Mucosa of stomach (tissue), 1 donor: Measurements from ENCODE around the gene CNTFR.

Experiments
- H3K27me3 ChIP-seq: one replicate; pipeline ENCODE4 v1.7.0; 2013; ENCODE audit warnings: mild to moderate bottlenecking, low read length; ENCODE audit not compliant: control insufficient read depth, insufficient read depth
- H3K36me3 ChIP-seq: one replicate; pipeline ENCODE4 v1.7.0; 2013; ENCODE audit warnings: low read length; ENCODE audit not compliant: control insufficient read depth, insufficient read depth
- H3K4me1 ChIP-seq: one replicate; pipeline ENCODE4 v1.7.0; 2013; ENCODE audit warnings: mild to moderate bottlenecking, low read length; ENCODE audit not compliant: control insufficient read depth, insufficient read depth
- H3K4me3 ChIP-seq: one replicate; pipeline ENCODE4 v1.7.0; 2013; ENCODE audit warnings: low read length
- H3K9ac ChIP-seq: one replicate; pipeline ENCODE4 v1.7.0; 2013; ENCODE audit warnings: mild to moderate bottlenecking, low read length, moderate library complexity
- H3K9me3 ChIP-seq: one replicate; pipeline ENCODE4 v1.7.0; 2013; ENCODE audit warnings: mild to moderate bottlenecking, low read length, moderate library complexity; ENCODE audit not compliant: control insufficient read depth
- donor health status: Pancreatic carcinoma.

CNTFR gene

GRCh38 chr9:34560599-34561214 is 28.8 kb downstream of the CNTFR start:
- Histone ChIP-seq H3K4me3 (no peak overlapping the region), H3K27me3 (peaks cover 28% of the 10 kb centered on the region), H3K9ac (no peak overlapping the region), H3K4me1 (peaks cover 21% of the 10 kb centered on the region), H3K9me3 (no peaks in the 10 kb centered on the region), H3K36me3 (no peaks in the 10 kb centered on the region)

GRCh38 chr9:34559624-34560455 is 29.7 kb downstream of the CNTFR start:
- Histone ChIP-seq H3K27me3 (peaks cover 23% of the 10 kb centered on the region), H3K4me1 (peaks cover 21% of the 10 kb centered on the region), H3K9ac (no peak overlapping the region), H3K9me3 (no peaks in the 10 kb centered on the region), H3K4me3 (no peak overlapping the region), H3K36me3 (no peaks in the 10 kb centered on the region)

DNA sequence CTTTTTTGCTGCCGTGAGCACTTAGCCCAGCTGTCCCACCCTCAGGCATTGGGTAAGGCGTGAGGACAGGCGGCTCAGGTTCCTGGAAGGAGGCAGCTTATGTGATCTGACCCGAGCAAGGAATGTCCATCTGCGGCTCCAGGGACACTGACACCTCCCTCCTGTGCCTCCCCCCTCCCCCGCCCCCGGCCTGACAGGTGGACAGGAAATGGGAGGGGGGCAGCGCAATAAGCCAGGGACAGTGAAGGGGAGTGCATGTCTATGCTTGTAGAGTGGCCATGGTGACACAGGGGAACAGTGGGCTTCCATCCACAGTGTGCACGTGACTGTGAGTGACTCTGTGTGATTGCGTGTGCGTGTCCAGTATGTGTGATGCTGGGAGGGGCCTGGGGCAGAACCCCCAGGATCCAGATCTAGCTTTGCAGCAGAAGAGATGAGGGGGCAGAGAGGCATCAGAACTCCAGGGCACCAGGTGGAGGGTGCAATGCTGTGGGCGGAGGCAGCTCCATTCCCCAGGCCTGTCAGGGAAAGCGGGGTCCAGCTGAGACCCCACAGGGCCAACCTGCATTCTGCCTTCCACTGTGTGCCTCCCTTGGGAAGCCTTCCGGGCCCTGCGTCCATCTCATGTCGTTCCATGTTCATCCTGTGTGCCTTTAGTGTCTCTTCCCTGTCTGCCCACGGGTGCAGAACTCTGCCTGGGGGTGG is 30.5 kb downstream of the CNTFR start:
- Histone ChIP-seq H3K27me3 (peaks cover 23% of the 10 kb centered on the region), H3K4me3 (no peak overlapping the region)

GRCh38 chr9:34558364-34558763 is 31.2 kb downstream of the CNTFR start:
- Histone ChIP-seq H3K9ac (no peak overlapping the region), H3K4me1 (peaks cover 21% of the 10 kb centered on the region)

More for the DNA sequence above, 30.5 kb downstream of the CNTFR start:
- Histone ChIP-seq H3K4me1 (peaks cover 21% of the 10 kb centered on the region), H3K9me3 (no peaks in the 10 kb centered on the region), H3K9ac (no peak overlapping the region), H3K36me3 (no peaks in the 10 kb centered on the region)

DNA sequence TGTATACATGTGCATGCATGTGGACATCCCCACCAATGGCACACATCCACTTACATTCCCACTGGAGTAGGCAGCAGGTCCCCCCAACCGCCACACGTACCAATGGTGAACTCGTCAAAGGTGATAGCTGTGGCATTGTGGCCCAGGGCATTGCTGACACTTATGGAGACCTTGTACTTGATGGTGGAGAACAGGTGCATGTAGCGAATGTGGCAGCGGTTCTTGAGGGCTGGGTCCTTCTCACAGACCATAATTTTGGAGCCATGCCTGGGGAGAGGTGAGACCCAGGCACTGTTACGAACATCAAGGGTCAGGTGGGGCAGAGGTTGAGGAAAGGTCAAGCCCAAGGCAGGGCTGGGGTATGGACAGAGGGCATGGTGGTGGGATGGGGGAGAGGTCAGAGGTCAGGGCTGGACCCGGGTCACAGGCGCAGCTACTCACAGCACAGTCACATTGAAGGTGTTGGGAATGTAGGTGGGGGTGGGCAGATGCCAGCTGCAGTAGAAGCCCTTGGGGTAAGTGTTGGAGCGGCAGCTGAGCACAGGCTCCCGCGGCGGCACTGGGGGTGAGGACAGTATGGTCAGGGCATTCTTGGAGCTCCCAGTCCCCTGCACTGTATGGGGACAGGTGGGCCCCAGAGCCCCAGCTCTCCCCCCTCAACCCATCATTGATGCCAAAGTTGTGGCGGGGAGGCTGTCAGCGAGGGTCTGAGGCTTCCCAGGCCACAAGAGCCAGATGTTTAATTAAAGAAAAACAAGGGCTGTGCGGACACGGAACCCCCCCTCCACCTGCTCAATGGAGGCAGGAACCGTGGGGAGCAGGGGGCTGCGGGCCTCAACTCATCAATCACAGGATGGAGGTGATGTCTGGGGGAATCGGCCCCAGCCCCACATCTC is 31.9 kb downstream of the CNTFR start:
- Histone ChIP-seq H3K4me3 (no peak overlapping the region), H3K4me1 (peaks cover 21% of the 10 kb centered on the region), H3K9me3 (no peaks in the 10 kb centered on the region), H3K9ac (no peak overlapping the region), H3K27me3 (peaks cover 23% of the 10 kb centered on the region), H3K36me3 (no peaks in the 10 kb centered on the region)

More at GRCh38 chr9:34558364-34558763, 31.2 kb downstream of the CNTFR start:
- no peaks in the 10 kb centered on the region for H3K9me3 ChIP-seq
- no peak overlapping the region for H3K4me3 ChIP-seq
- peaks cover 23% of the 10 kb centered on the region for H3K27me3 ChIP-seq
- H3K36me3 ChIP-seq: no peaks in the 10 kb centered on the region

GRCh38 chr9:34556949-34557348 is 32.6 kb downstream of the CNTFR start:
- Histone ChIP-seq H3K9me3 (no peaks in the 10 kb centered on the region), H3K4me1 (peaks cover 21% of the 10 kb centered on the region), H3K36me3 (no peaks in the 10 kb centered on the region), H3K27me3 (peaks cover 23% of the 10 kb centered on the region), H3K4me3 (no peak overlapping the region), H3K9ac (no peak overlapping the region)

GRCh38 chr9:34555936-34556525 is 33.5 kb downstream of the CNTFR start:
- Histone ChIP-seq H3K9ac (no peak overlapping the region), H3K9me3 (no peaks in the 10 kb centered on the region), H3K4me1 (peaks cover 16% of the 10 kb centered on the region), H3K27me3 (peaks cover 23% of the 10 kb centered on the region), H3K4me3 (no peak overlapping the region), H3K36me3 (no peaks in the 10 kb centered on the region)

GRCh38 chr9:34555500-34555899 is 34.0 kb downstream of the CNTFR start:
- no peak overlapping the region for H3K4me3 ChIP-seq
- H3K9ac ChIP-seq: no peak overlapping the region
- peaks cover 23% of the 10 kb centered on the region for H3K27me3 ChIP-seq
- peaks cover 10% of the 10 kb centered on the region for H3K4me1 ChIP-seq
- H3K36me3 ChIP-seq: no peaks in the 10 kb centered on the region
- H3K9me3 ChIP-seq: no peaks in the 10 kb centered on the region

- H3K27me3 ChIP-seq: peaks cover 23% of the 10 kb centered on the region
- H3K9me3 ChIP-seq: no peaks in the 10 kb centered on the region
- peaks cover 5% of the 10 kb centered on the region for H3K4me1 ChIP-seq
- no peaks in the 10 kb centered on the region for H3K36me3 ChIP-seq
- H3K4me3 ChIP-seq: no peak overlapping the region
- H3K9ac ChIP-seq: no peak overlapping the region
Observed at GRCh38 chr9:34555002-34555348, 34.5 kb downstream of the CNTFR start.

DNA sequence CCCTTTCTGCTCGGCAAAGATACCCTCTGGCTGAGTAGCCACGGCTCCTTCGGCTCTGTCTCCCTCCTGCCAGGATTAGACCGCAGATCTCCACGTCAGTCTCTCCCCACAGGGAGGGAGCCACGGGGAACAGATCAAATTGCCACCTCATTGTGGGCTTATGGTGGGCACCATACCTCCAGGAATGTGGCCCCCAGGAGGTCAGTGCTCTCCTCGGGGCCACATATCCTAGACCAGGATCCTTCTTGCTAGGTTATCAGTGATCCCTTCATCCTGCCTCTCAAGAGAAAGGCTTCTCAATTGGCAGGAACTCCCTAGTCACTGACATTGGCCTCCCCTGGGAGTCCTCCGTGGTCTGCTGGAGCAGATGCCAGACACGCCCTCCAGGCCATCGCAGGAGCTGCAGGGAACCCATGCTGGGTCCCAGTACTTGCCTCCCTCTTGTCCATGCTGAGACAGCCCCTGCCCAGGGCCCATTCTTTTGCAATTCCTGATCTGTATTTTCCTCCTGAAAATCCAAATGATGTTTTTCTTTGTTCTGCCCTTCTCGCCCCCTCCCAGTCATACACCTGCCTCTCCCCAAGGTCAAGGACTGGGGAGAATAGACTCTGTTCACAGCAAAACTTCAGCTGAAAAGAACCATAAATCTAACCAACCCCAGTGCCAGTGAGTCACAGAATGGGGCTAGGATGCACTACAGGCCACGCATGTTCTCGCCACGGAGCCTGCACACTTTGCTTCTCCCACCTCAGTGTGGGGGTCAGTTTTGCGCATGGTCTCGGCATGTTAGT is 35.1 kb downstream of the CNTFR start:
- H3K4me1 ChIP-seq: no peaks in the 10 kb centered on the region
- no peak overlapping the region for H3K9ac ChIP-seq
- H3K36me3 ChIP-seq: no peaks in the 10 kb centered on the region
- H3K27me3 ChIP-seq: peaks cover 21% of the 10 kb centered on the region
- no peak overlapping the region for H3K4me3 ChIP-seq
- no peaks in the 10 kb centered on the region for H3K9me3 ChIP-seq
